ENCODE data around the gene UBE4A.

Gene UBE4A, protein sequence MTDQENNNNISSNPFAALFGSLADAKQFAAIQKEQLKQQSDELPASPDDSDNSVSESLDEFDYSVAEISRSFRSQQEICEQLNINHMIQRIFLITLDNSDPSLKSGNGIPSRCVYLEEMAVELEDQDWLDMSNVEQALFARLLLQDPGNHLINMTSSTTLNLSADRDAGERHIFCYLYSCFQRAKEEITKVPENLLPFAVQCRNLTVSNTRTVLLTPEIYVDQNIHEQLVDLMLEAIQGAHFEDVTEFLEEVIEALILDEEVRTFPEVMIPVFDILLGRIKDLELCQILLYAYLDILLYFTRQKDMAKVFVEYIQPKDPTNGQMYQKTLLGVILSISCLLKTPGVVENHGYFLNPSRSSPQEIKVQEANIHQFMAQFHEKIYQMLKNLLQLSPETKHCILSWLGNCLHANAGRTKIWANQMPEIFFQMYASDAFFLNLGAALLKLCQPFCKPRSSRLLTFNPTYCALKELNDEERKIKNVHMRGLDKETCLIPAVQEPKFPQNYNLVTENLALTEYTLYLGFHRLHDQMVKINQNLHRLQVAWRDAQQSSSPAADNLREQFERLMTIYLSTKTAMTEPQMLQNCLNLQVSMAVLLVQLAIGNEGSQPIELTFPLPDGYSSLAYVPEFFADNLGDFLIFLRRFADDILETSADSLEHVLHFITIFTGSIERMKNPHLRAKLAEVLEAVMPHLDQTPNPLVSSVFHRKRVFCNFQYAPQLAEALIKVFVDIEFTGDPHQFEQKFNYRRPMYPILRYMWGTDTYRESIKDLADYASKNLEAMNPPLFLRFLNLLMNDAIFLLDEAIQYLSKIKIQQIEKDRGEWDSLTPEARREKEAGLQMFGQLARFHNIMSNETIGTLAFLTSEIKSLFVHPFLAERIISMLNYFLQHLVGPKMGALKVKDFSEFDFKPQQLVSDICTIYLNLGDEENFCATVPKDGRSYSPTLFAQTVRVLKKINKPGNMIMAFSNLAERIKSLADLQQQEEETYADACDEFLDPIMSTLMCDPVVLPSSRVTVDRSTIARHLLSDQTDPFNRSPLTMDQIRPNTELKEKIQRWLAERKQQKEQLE

GRCh38 chr11:118359295-118359958 lies at the start of gene UBE4A:
Gene UBE4A, plus strand, starts transcription at chr11:118359600. Its CDS starts 5,481 bp downstream, at chr11:118365081.
- DNase-seq (ENCODE audit: low read depth in 4 of 4, low spot score in 1 of 4) = peak; percentile 97 to 99 (median 98)

- no peak for DNase-seq (ENCODE audit: low read depth in 4 of 4, low spot score in 1 of 4)
These were observed 49.1 kb upstream of the UBE4A start for GRCh38 chr11:118310271-118310670.

DNA sequence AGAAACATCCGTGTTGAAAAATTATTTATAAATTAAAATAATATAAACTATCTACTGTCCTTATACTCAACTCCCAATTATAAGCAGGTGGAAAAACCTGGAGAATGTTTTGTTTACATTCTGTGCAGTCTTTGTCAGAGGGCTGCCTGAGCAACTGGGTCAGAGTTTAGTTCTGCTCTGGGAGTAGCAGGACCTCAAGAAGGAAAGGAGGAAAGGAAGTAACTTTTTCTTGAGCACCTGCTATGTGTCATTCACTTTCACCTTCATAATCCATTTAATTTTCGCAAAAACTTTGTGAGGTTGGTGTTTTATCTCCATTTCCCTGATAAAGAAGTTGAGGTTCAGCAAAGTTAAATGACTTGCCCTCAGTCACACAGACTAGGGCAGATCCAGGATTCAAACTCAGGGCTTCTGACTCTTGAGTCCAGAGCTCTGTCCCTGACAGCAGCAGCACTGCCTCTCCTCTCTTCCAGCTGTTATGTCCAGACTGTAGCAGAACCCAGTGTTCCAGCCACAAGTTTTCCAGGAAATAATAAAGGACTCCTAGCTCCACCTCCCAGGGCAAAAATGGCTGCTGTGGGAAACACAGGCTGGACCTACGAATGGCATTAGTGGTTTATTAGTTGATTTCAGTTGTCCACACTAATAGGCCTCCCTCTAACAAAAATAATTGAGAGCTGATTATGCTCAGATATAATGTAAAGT lies 48.5 kb upstream of the UBE4A start:
- DNase-seq (ENCODE audit: low read depth in 4 of 4, low spot score in 1 of 4) = no peak

GRCh38 chr11:118311518-118311917 lies 47.9 kb upstream of the UBE4A start:
- DNase-seq (ENCODE audit: low read depth in 4 of 4, low spot score in 1 of 4) = no peak

DNA sequence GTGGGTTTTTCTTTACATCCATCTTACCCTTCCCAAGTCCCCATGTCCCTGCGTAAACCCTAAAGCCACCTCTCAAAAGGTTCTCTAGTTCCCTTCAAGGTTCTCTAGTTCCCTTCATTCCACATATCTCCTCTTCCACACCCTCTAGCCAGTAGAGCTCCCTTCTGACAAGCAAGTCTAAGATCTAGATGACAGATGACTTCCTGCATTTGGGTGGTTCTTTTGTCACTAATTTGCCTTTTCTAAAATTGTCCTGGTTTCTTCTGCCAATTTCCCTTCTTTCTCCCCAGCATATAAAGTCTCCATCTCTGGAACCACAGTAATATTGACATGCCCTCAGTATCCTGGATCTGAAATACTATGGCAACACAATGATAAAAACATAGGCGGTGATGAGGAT lies 47.1 kb upstream of the UBE4A start:
- DNase-seq (ENCODE audit: low read depth in 4 of 4, low spot score in 1 of 4) = no peak

GRCh38 chr11:118313242-118313641 lies 46.2 kb upstream of the UBE4A start:
- no peak for DNase-seq (ENCODE audit: low read depth in 4 of 4, low spot score in 1 of 4)

DNA sequence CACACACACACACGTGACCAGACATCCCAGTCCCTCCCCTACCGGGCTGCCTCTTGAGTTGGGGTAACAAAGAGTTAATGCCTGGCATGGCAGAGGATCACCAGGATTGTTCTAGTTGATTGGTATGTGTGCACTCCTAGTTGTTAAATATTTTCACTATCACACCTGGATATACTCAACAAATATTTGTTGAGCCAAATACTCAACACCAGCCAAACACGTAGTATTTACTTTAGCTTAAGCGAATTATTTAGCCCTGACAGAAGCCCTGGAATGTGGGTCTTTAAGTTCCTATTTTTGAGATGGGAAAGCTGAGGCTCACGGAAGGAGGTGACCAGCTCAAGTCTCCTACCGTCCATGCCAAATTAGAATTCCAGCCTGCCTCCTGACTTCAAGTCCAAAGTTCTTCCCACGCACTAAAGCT lies 44.4 kb upstream of the UBE4A start:
- no peak for DNase-seq (ENCODE audit: low read depth in 4 of 4, low spot score in 1 of 4)

GRCh38 chr11:118318124-118318523 lies 41.3 kb upstream of the UBE4A start:
- DNase-seq (ENCODE audit: low read depth in 4 of 4, low spot score in 1 of 4) = no peak

GRCh38 chr11:118318581-118319336 lies 40.6 kb upstream of the UBE4A start:
- no peak for DNase-seq (ENCODE audit: low read depth in 4 of 4, low spot score in 1 of 4)

GRCh38 chr11:118319337-118319707 lies 40.1 kb upstream of the UBE4A start:
- DNase-seq (ENCODE audit: low read depth in 4 of 4, low spot score in 1 of 4) = no peak

GRCh38 chr11:118320515-118320914 lies 38.9 kb upstream of the UBE4A start:
- no peak for DNase-seq (ENCODE audit: low read depth in 4 of 4, low spot score in 1 of 4)

DNA sequence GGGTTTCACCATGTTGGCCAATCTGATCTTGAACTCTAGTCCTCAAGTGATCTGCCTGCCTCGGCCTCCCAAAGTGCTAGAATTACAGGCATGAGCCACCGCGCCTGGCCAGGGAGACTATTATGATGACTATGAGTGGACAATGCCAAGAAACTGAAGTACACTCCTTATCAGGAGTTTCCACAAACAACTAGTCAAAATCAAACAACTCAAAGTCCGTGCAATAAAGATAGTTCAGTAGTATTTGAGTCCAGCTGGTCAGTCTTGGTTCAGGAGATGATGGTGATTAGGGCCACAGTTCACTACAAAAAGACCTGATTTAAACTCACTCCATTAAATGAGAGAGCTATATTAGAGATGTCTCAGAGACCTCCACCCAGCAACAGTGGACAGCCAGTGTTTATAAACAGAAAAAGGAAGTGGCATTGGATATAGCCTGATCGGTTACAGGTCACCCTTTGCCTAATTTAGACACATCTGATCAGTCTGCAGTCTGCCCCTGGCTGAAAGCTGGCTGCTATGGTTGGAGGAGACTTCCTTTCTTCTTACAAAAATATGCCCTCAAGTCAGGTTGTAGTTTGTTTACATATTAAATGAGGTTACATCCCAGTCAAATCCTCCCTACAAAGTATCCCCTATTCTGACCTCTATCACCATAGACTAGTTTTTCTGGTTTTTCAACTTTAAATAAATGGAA lies 37.9 kb upstream of the UBE4A start:
- no peak for DNase-seq (ENCODE audit: low read depth in 4 of 4, low spot score in 1 of 4)

- no peak for DNase-seq (ENCODE audit: low read depth in 4 of 4, low spot score in 1 of 4)
These were observed 36.7 kb upstream of the UBE4A start for GRCh38 chr11:118322721-118323120.

DNA sequence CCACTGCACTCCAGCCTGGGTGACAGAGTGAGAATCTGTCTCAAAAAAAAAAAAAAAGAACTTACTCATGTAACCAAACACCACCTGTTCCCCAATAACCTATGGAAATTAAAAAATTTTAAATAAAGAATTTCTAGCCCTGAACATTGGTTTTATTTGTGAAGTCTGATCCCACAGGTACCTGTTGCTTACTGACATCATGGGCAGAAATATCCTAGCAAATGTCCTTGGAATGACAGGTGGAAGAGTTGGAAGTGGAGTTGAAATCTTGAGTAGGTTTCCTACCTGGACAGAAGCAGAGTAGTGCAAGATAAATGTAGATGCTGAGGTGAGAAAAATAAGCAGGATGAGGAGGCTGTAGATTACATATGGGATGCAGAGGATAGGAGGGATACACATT lies 34.1 kb upstream of the UBE4A start:
- no peak for DNase-seq (ENCODE audit: low read depth in 4 of 4, low spot score in 1 of 4)

DNA sequence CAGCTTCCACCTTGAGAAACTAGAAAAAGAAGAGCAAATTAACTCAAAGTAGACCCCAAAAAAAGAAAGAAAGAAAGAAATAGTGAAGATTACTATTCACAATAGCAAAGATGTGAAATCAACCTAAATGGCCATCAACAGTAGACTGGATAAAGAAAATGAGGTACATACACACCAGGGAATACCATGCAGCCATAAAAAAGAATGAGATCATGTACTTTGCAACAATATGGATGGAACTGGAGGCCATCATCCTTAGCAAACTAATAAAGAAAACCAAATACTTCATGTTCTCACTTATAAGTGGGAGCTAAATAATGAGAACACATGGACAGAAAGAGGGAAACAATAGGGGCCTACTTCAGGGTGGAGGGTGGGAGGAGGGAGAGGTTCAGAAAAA lies 30.7 kb upstream of the UBE4A start:
- DNase-seq (ENCODE audit: low read depth in 4 of 4, low spot score in 1 of 4) = no peak

DNA sequence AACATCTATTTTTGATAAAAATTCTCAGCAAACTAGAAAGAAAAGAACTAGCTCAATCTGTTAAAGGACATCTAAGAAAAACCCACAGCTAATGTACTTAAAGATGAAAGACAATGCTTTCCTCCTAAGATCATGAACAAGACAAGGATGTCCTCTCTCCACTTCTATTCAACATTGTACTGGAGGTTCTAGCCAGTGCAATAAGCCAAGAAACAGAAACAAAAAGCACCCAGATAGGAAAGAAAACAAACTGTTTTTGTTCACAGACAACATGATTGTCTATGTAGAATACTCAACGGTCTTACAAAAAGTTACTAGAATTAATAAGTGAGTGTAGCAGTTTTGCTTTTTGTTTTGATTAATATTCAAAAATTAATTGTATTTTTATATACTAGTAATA lies 24.7 kb upstream of the UBE4A start:
- DNase-seq (ENCODE audit: low read depth in 4 of 4, low spot score in 1 of 4) = no peak

DNA sequence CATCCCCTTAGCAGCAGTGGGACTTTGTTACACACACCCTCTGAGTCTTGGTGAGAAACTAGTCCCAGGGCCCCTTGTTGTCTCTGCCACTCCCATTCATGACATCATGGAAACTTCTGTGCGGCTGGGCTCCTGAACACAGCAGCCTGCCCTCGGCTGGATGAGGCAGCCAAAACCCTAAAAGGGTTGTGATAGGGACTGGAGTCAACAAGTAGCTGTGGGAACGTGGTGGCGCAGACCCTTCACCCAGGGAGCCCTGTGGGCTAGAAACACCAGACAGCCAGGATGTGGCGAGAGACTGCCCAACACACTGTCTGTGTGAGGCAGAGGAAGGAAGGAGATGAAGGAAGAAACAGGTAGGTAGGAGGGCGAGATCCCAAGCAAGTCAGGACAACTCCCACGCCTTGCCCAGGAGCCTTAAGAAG lies 20.8 kb upstream of the UBE4A start:
- DNase-seq (ENCODE audit: low read depth in 4 of 4, low spot score in 1 of 4) = peak; percentile 54 to 80 (median 68)

GRCh38 chr11:118339281-118339961 lies 20.0 kb upstream of the UBE4A start:
- DNase-seq (ENCODE audit: low read depth in 4 of 4, low spot score in 1 of 4) = no peak

DNA sequence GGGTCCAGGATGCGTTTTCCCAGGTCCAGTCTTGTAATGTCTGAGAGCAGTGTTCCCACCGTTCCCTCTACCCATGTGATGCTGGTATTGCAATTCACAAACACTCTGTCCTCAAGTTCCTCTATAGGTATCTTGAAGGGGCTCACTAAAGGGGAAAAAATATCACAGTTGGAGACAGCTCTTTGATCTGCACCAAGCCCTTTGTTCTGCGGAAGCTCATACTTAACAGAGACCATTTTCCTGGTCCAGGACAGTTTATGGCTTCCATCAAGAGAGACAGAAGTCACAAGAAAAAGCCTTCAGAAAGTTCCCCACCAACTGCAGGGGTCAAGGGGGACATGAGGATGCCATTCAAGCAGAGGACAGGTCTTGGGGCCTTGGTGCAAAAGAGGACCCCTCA lies 19.0 kb upstream of the UBE4A start:
- no peak for DNase-seq (ENCODE audit: low read depth in 4 of 4, low spot score in 1 of 4)

Data from stimulated activated CD4-positive, alpha-beta T cell treated with anti-CD3 and anti-CD28 coated beads, Interleukin-1b, Interleukin-23, amount 100 ng/mL, for 24 hours (primary cell).